Cortex of kidney (tissue), 1 donor: ENCODE results near the gene C16orf92.
"Not testable (repeated sequence)": the region's sequence is repeated elsewhere in the genome, so short reads cannot be mapped to it uniquely, and the experiment has no call there.

Experiments
- DNase-seq: peaks from one replicate; lab custom pipeline; 2025; lab: John Stamatoyannopoulos, UW

The C16orf92 gene

GRCh38 chr16:30005341-30006094 is 17.5 kb upstream of the C16orf92 start:
- DNase-seq, result no peak

DNA sequence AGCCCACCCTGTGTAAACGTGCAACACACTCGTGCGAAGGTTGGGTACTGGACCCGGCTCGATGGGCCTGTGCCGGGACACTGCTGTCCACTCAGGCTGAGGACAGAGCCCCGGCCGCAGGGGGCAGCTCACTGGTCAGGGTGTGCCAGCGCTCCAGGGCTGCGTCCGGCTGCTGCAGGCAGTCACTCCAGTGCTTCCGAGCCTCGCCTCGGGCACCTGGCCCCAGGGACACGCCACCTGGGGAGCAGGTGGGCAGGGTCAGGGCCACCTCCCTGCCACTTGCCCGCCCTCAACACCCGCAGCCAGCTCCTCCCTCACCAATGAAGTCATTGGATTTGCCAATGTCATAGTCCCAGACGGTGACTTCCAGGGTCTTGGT is 16.9 kb upstream of the C16orf92 start:
- DNase-seq, result no peak

GRCh38 chr16:30006659-30007377 is 16.2 kb upstream of the C16orf92 start:
- DNase-seq, result no peak

- DNase-seq, result no peak
These were observed 15.6 kb upstream of the C16orf92 start for GRCh38 chr16:30007378-30007895.

DNA sequence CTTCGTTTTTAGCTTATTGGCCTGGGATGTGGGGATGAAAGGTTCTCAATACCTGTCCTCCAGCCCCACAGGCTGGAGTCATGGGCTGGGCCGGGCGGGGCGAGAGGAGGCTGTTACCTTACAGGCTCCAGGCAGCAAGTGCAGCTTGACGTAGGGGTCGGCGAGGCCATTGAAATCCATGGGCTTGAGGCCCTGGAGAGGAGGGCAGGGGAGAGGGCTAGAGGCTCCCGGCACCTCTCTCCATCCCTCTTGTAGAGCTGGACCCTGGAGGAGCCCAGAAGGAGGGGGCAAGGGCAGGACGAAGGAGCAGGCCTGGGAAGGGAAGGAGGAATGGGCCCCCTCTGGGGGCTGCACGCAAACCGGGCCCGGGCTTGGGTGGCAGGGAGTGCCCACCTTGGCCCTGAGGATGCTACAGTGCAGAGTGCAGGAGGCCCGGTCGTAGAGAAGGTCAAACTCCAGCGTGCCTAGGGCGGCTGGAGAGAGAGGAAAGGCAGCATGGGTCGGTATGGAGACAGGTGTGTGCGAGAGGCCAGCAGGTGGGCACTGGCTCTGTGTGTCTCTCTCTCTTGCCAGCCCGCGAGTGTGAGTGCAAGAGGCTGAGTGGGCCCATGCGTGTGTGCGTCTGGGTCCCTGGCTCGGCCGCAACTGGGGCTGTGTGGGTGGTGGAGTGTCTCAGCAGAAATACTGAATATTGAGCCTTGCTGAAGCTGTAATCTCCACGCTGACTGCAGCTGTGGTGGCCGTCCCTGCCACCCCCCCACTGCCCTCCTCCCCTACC is 13.7 kb upstream of the C16orf92 start:
- no peak for DNase-seq

DNA sequence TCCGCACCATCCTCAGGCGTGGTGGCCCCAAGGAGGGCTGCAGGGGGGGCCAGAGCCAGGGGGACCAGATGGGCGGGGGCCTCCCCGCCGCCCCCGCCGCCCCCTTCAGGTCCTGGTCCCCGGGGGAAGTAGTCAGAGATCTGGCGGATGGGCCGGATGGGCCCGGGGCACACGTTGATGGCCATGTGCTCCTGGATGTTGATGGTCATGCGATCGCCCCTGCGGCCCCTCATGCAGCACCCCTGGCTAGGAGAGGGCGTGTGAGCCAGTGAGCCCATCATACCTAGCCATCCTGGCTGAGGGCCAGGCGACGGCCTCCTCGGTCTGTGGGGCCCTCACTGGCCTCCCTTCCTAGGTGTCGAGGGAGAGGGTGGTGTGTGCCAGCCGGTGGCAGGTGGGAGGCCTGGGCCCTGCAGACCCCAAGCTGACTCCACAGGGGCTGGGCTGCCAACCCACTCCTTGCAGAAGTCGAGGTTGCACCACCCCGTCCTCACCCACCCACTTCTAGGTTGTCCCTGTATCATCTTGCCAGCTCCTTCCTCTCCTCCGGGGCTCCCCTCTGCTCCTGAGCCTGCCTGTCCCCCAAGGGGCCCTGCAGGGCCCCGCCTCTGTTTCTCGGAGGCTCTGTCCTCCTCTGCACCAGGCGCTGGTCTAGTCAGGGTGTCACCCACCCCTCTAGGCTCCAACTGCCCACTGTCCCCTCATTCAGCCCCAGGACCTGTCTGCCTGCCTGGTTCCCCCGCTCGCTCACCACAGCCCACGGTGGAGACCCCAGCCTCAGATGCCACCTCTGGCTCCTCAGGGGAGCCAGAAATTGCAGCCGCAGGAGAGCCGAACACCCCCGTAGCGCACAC is 12.8 kb upstream of the C16orf92 start:
- no peak for DNase-seq

- DNase-seq, result no peak
These were observed 11.9 kb upstream of the C16orf92 start, which contains the start of gene DOC2A for GRCh38 chr16:30010844-30011713. DOC2A (minus strand) TSS chr16:30011027; CDS start chr16:30010222, 805 bp downstream.

GRCh38 chr16:30011714-30012504 is 11.1 kb upstream of the C16orf92 start:
- no peak for DNase-seq

GRCh38 chr16:30012598-30012997 is 10.4 kb upstream of the C16orf92 start:
- not testable (repeated sequence) for DNase-seq

DNA sequence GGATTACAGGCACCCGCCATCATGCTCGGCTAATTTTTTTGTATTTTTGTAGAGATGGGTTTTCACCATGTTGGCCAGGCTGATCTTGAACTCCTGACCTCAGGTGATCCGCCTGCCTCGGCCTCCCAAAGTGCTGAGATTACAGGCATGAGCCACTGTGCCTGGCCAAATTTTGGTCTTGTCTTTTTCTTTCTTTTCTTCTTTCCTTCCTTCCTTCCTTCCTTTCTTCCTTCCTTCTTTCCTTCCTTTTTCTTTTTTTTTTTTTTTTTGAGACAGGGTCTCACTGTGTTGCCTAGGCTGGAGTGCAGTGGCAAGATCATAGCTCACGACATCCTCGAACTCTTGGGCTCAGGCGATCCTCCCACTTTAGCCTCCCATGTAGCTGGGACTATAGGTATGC is 7.5 kb upstream of the C16orf92 start:
- not testable (repeated sequence) for DNase-seq

- no peak for DNase-seq
These were observed 6.3 kb upstream of the C16orf92 start for GRCh38 chr16:30016555-30017276.

DNA sequence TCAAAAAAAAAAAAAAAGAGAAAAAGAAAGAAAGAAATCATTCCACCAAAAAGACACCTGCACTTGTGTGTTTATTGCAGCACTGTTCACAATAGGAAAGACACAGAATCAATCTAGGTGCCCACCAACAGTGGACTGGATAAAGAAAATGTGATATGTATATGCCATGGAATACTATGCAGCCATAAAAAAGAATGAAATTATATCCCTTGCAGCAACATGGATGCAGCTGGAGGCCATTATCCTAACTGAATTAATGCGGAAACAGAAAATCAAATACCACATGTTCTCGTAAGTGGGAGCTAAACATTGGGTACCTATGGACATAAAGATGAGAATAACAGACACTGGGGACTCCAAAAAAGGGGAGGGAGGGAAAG is 5.7 kb upstream of the C16orf92 start:
- no peak for DNase-seq

- not testable (repeated sequence) for DNase-seq
These were observed 5.1 kb upstream of the C16orf92 start for GRCh38 chr16:30017937-30018336.

DNA sequence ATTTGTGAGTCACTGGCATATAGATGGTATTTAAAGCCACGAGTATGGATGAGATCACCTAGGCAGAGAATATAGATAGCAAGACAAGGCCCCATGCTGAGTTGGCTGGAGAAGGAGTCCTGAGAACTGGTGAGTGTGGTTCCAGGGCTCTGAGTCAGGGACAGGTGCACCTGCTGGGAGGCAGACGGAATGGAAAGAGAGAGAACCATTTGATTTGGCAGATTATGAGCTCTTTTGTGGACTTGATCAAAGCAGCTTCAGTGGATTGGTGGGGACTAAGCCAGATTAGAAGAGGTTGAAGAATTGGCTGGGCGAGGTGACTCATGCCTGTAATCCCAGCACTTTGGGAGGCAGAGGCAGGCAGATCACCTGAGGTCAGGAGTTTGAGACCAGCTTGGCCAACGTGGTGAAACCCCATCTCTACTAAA is 4.3 kb upstream of the C16orf92 start:
- no peak for DNase-seq

- no peak for DNase-seq
These were observed 588 bp downstream of the C16orf92 start for GRCh38 chr16:30023586-30023985.

DNA sequence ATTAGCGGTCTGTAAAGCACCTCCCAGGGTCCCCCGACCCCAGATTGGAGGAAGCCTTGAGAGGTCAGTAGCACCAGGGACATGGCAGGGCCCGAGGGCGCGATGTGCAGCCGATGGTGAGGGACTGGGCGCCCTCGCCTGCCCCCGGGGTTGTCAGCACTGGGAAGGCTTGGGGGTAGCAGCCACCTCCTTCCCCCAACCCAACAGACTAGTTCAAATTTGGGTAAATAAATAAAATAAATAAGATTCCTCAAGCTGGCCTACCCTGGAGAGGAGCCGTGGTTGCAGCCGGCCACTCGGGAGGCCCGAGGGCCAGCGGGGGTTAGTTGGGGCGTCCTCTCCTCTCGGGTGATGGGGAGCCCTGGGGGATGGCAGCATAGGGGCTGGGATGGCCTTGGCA is 1.5 kb downstream of the C16orf92 start:
- DNase-seq, result no peak

DNA sequence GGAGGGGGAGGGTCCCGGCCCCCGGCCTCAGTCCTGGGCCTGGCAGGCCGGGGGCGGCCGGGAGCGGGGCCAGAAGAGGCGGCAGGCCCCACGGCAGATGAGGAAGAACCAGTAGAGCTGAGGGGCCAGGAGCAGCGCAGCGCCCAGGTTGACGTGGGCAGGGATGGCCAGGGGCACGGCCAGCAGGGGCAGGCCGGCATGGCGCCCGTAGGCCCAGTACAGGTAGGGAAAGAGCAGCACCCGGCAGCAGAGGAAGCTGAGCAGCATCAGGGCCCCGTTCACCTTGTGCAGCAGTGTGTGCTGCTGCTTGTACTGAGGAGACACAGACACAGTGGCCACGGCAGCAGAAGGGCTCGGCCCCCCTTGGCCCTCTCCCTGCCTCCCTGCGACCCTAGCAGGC is 2.2 kb downstream of the C16orf92 start:
- no peak for DNase-seq

- no peak for DNase-seq
These were observed 2.6 kb downstream of the C16orf92 start for GRCh38 chr16:30025574-30025973.

DNA sequence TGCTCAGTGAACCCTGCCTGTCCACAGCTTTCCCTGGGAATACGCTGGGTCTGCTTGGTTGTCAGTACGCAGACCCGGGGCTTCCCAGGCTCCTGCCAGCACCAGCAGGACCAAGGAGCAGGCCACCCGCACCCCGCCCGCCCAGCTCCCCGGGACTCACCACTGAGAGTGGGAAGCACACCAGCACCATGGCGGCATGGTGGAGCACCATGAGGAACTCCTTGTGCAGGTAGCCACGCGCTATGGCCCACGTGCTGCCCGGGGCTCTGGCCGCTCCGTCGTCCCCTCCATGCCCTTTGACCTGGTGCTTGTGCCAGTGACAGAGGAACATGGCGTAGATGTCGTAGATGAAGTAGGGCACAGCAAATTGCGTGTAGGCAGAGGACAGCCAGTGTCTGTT is 3.5 kb downstream of the C16orf92 start:
- DNase-seq, result no peak
